T-helper 22 cell (primary cell): ENCODE measurements around the gene GRAPL.
"Not testable (repeated sequence)": the region's sequence is repeated elsewhere in the genome, so short reads cannot be mapped to it uniquely, and the experiment has no call there.

Source experiments
- DNase-seq: peaks from one replicate; pipeline ENCODE4 v3.0.0-alpha.2; 2020; ENCODE audit warnings: low read depth

Gene GRAPL

DNA sequence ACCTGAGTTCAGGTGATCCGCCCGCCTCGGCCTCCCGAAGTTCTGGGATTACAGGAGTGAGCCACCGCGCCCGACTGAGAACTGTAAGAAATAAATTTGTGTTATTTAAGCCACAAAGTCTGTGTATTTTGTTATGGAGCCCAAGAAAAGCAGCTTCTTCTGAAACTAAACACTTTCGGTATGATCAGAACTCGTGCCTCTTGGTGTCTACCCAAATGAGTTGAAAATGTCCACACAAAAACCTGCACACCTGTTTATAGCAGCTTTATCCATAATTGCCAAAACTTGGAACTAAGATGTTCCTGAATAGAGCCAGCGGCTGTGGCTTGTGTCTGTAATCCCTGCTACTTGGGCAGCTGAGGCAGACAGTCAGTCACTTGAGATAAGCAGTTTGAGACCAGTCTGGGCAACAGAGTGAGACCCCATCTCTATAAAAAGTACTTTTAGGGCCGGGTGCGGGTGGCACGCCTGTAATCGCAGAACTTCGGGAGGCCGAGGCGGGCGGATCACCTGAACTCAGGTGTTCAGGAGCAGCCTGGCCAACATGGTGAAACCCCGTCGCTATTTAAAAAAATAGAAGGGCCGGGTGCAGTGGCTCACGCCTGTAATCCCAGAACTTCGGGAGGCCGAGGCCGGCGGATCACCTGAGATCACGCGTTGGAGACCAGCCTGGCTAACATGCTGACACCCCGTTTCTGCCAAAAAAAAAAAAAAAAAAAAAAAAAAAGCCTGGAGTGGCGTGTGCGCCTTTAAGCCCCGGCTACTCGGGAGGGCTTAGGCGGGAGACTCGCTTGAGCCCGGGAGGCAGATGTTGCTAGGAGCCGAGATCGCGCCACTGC is 61.7 kb downstream of the GRAPL start:
- DNase-seq = not testable (repeated sequence)

DNA sequence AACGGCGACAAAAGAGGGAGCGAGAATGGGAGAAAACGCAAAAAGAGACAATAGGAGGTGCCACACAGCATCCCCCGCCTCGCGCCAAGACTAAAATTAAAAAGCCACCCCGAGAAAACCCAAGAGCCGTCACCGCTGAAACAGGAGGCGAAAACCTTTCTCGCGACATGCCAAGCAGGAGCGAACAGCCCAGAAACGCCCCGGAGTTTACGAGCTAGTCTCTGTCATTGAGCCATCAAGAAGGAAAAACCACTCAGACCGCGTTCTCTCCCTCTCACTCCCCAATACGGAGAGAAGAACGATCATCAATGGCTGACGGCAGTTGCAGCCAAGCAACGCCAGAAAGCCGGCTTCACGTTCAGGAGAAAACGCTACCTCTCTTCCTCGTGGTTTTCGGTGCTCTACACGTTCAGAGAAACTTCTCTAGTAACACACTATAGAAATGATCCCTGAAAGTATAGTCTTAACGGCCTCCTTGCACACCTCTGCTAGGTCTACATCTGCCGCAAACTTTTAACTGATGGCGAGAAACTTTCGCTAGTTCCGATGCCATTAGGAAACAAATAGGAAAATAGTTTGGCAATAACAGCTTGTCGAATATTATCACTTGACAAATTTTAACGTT is 62.5 kb downstream of the GRAPL start:
- DNase-seq = not testable (repeated sequence)

DNA sequence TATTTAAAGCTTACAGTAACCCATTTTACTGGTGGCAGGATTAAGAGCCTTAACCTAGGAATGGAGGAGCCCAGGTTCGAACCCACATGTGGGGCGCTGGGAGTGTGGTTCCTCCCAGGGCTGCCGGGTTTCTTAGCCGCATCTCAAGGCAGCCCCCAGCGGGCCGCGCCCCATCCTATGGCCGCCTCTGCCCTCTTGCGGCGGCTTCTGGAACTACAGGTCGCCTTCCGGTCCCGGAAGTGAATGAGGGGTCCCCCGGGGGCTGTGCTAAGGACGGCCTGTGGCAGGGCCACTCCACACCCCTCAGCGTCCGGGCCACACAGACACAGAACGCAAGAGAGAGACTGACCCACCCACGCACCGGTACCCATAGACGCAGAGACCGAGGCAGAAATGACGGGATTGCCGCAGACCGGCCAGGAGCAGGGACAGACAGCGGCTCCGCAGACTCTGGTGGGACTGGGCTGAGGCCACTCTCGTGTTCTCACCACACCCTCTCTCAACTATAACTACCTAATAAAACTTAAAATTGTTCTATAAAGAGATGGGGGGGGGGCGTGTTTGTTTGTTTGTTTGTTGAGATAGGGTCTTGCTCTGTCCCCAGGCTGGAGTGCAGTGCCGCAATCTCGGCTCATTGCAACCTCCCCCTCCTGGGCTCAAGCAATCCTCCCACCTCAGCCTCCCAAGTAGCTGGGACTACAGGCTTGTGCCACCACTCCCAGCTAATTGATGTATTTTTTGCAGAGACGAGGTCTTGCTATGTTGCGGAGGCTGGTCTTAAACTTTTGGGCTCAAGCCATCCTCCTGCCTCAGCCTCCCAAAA is 69.2 kb downstream of the GRAPL start:
- DNase-seq = not testable (repeated sequence)

DNA sequence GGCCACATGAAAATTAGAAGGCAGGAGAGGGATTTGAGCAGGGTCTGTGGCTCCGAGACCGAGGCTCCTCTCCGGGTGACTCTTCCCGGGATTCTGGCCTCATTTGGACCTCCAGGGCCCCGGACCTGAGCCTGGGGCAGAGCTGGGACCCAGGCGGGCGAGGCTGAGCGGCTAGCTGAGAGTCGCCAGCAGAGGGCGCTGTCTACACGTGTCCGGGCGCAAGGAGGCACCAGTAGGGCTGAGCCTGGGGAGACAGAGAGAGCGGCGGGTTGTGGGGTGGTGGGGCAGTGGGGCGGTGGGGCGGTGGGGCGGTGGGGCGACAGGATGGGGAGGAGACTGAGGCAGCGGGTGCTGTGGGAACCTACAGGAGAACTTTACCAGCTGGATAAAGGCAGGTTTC is 75.1 kb downstream of the GRAPL start:
- not testable (repeated sequence) for DNase-seq

DNA sequence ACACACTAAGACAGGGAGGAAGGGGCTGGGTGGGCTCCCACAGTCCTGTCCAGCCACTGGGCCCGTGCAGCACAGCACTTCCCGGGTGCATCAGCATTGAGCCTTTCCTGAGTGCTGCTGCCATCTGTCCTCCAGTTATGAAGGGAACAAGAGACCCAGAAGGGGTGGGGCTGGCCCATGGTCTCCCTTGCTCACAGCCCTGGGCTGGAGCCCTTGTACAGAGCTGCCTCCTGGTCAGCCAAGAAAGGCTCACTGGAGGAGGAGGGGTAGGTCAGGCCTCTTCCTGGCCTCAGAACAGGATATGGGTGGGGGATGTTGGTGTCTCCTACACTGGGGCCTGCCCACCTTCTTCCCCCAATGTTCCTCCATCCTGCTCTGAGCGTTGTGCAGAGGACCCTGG is 76.0 kb downstream of the GRAPL start:
- DNase-seq = not testable (repeated sequence)
